ENCODE measurements around the gene ACTR10. TPM values are rescaled to one million over a fixed set of nuclear protein-coding genes. Genes with fewer than 3 reads are reported as not detected.
"Not testable (repeated sequence)": the region's sequence is repeated elsewhere in the genome, so short reads cannot be mapped to it uniquely, and the experiment has no call there.

Gene ACTR10
- total RNA-seq, 1 donor from 2014 or later: 40.5 TPM

DNA sequence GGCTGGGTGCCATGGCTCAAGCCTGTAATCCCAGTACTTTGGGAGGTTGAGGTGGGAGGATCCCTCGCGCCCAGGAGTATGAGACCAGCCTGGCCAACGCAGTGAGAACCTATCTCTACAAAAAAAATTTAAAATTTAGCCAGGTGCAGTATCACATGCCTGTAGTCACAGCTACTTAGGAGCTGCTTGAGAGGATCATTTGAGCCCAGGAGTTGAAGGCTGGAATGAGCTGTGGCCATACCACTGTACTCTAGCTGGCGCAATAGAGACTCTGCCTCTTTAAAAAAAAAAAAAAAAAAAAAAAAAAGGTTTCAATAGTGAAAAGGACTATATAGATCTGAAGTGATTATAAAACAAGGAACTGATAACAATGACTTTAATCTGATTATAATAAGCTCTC, 58.2 kb downstream of the ACTR10 start:
- POLR2A ChIA-PET: interaction anchor here (0.6 to 1.1 kb wide), 5 partner anchors 13 to 59 kb away, joined by 3 to 4 read pairs (median 3); partner anchors contain the start of genes ACTR10, ARID4A and PSMA3
- TF ChIP-seq, protein P1, sequence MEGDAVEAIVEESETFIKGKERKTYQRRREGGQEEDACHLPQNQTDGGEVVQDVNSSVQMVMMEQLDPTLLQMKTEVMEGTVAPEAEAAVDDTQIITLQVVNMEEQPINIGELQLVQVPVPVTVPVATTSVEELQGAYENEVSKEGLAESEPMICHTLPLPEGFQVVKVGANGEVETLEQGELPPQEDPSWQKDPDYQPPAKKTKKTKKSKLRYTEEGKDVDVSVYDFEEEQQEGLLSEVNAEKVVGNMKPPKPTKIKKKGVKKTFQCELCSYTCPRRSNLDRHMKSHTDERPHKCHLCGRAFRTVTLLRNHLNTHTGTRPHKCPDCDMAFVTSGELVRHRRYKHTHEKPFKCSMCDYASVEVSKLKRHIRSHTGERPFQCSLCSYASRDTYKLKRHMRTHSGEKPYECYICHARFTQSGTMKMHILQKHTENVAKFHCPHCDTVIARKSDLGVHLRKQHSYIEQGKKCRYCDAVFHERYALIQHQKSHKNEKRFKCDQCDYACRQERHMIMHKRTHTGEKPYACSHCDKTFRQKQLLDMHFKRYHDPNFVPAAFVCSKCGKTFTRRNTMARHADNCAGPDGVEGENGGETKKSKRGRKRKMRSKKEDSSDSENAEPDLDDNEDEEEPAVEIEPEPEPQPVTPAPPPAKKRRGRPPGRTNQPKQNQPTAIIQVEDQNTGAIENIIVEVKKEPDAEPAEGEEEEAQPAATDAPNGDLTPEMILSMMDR (IDR thresholded peaks at IDR 0.05): no peak
- no peak overlapping the region for H3K4me3 Mint-ChIP-seq
- intact Hi-C loops (cut with micrococcal nuclease): no loop called here
- no peaks in the 10 kb centered on the region for H3K4me1 Mint-ChIP-seq
- H3K27ac Mint-ChIP-seq: no peak overlapping the region
- no peaks in the 10 kb centered on the region for H3K27me3 Mint-ChIP-seq
- ATAC-seq (ENCODE audit: low read depth) (no peak), DNase-seq (no peak)
- peaks cover 64% of the 10 kb centered on the region for H3K36me3 Mint-ChIP-seq (ENCODE audit: low read depth)
- no peaks in the 10 kb centered on the region for H3K9me3 Mint-ChIP-seq
- CTCF ChIA-PET: interaction anchor here (0.6 kb wide), 1 partner anchor 40 kb away, joined by 3 read pairs; the partner anchor contains the start of gene ARID4A

DNA sequence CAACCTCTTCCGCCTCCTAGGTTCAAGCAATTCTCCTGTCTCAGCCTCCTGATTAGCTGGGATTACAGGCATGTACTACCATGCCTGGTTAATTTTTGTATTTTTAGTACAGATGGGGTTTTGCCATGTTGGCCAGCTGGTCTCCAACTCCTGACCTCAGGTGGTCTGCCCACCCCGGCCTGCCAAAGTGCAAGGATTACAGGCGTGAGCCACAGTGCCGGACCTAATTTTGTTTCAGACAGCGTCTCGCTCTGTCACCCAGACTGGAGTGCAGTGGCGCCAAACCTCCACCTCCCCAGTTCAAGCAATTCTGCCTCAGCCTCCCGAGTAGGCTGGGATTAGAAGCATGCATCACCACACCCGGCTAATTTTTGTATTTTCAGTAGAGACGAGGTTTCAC, 62.1 kb downstream of the ACTR10 start:
- ATAC-seq (ENCODE audit: low read depth); H3K4me1 Mint-ChIP-seq; H3K27me3 Mint-ChIP-seq; H3K4me3 Mint-ChIP-seq; H3K9me3 Mint-ChIP-seq; DNase-seq; H3K27ac Mint-ChIP-seq; CTCF ChIA-PET; POLR2A ChIA-PET: not testable (repeated sequence)
- intact Hi-C loops (cut with micrococcal nuclease): loop anchor here (5.0 kb wide), 1 partner anchor 35 kb away; the partner anchor contains the start of gene ARID4A
- peaks cover 75% of the 10 kb centered on the region for H3K36me3 Mint-ChIP-seq (ENCODE audit: low read depth)

DNA sequence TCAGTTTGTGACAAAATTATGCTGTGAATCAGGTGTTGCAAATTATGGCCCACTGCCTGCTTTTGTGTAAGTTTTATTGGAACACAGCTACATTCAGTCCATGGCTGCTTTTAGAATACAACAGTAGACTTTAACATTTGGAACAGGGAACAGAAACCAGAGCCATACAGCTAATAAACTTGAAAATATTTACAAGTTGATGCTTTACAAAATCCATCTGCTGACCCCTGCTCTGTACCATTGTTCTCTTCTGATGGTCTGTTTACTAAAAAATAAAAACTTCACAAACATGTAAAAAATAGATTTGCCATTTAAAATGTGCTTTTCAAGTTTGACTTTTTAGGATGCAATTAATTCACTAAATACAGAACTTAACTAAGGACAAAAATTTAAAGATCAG, 65.5 kb downstream of the ACTR10 start:
- no peak for ATAC-seq (ENCODE audit: low read depth)
- POLR2A ChIA-PET: no interaction called here
- intact Hi-C loops (cut with micrococcal nuclease): no loop called here
- TF ChIP-seq, protein P1 (IDR thresholded peaks at IDR 0.05): no peak
- no peak overlapping the region for H3K27ac Mint-ChIP-seq
- no peaks in the 10 kb centered on the region for H3K9me3 Mint-ChIP-seq
- H3K4me3 Mint-ChIP-seq: no peak overlapping the region
- CTCF ChIA-PET: no interaction called here
- H3K27me3 Mint-ChIP-seq: no peaks in the 10 kb centered on the region
- DNase-seq: no peak
- H3K36me3 Mint-ChIP-seq (ENCODE audit: low read depth): peaks cover 80% of the 10 kb centered on the region
- H3K4me1 Mint-ChIP-seq: no peaks in the 10 kb centered on the region

DNA sequence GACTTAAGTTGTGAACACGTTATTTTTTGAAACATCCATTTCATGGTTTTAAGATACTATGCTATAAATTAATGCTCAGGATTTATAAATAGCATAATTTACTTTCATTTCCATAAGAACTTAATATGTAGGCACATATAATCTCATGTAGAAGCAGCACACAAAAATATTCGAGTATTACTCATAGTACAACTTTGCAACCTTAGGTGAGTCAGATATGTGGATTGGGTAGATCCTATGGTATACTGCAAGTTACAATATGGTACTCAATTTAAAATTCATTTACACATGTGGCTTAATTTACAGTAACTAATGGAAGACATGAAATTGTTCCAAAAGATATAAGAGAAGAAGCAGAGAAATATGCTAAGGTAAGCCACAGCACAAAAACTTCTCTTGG, 70.7 kb downstream of the ACTR10 start:
- Mint-ChIP-seq H3K4me3 (no peak overlapping the region), H3K9me3 (no peaks in the 10 kb centered on the region), H3K27me3 (no peaks in the 10 kb centered on the region), H3K36me3 (ENCODE audit: low read depth) (peaks cover 90% of the 10 kb centered on the region), H3K4me1 (peaks cover 13% of the 10 kb centered on the region), H3K27ac (no peak overlapping the region)
- TF ChIP-seq, protein P1 (IDR thresholded peaks at IDR 0.05): no peak
- intact Hi-C loops (cut with micrococcal nuclease): no loop called here
- ATAC-seq (ENCODE audit: low read depth): no peak
- DNase-seq: no peak
- CTCF ChIA-PET: no interaction called here
- POLR2A ChIA-PET: no interaction called here

DNA sequence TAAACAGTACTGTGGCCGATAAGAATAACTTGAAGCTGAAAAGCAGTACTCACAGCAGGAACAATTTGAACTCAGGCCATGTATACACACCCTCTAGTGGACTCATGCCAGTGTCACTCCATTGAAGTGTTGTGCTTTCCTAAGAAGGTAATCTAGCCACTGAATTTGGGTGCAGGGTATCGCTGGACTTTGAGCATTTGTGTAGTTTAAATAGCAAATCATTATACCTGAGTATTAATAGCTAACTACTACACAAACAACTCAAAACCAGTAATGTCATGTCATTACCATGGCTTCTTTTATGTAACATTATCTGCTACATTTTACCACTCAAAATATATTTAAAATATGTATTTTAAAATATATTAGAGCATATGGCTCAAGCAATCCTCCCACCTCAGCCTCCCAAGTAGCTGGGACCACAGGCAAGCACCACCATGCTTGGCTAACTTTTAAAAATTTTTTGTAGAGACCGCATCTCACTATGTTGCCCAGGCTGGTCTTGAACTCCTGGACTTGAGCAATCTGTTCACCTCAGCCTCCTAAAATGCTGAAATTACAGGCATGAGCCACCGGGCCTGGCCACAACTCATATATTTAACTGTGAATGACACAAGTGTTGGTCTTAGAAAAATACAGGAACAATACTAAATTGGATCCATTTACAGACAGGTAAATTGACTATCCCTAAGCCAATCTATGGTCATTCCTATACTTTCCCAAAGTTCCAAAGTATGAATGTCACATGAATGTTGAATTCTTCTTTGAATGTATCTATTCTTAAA, 72.8 kb downstream of the ACTR10 start:
- no peaks in the 10 kb centered on the region for H3K27me3 Mint-ChIP-seq
- intact Hi-C loops (cut with micrococcal nuclease): no loop called here
- H3K4me3 Mint-ChIP-seq: no peak overlapping the region
- no peak overlapping the region for H3K27ac Mint-ChIP-seq
- peaks cover 88% of the 10 kb centered on the region for H3K36me3 Mint-ChIP-seq (ENCODE audit: low read depth)
- TF ChIP-seq, protein P1 (IDR thresholded peaks at IDR 0.05): no peak
- H3K4me1 Mint-ChIP-seq: peaks cover 19% of the 10 kb centered on the region
- POLR2A ChIA-PET: interaction anchor here (0.7 to 1.0 kb wide), 2 partner anchors 25 to 29 kb away, joined by 3 read pairs; partner anchors contain the start of gene ARID4A
- no peaks in the 10 kb centered on the region for H3K9me3 Mint-ChIP-seq
- DNase-seq: no peak
- no peak for ATAC-seq (ENCODE audit: low read depth)
- CTCF ChIA-PET: no interaction called here

Measured in activated B cell treated with CpG ODN at 0.5 μM for 24 hours (primary cell).